ENCODE data around the gene PAFAH1B2. TPM values are rescaled to one million over a fixed set of nuclear protein-coding genes. Genes with fewer than 3 reads are reported as not detected.

PAFAH1B2 gene
- total RNA-seq, 6 donors from 2014 or later, result 63.9 to 101 (median 81.3) TPM

GRCh38 chr11:117177534-117178209 is 33.6 kb downstream of the PAFAH1B2 start:
- H3K27ac ChIP-seq, result peak overlapping the region; percentile 85 to 99 (median 96)
- WGBS, 2 donors, result 73 to 77% methylated on average over 10 of the region's 10 CpGs
- DNase-seq, result peak in 1 of 2 donors; percentile 18

GRCh38 chr11:117178210-117179034 is 34.3 kb downstream of the PAFAH1B2 start, which contains the start of gene SIDT2:
Gene SIDT2 (plus strand): TSS chr11:117178743. CDS start chr11:117179264, 521 bp downstream.
- DNase-seq, result peak; percentile 96 to 97
- H3K27ac ChIP-seq, result peak within 1 kb of the TSS; percentile 85 to 99 (median 96)
- 0 to 3% methylated on average over 28 to 51 of the region's 51 CpGs for WGBS, 2 donors
- peaks cover 20 to 33% (median 30%) of the 10 kb centered on the region in 4 donors for H3K4me1 ChIP-seq
- H3K36me3 ChIP-seq, result peaks cover 0 to 16% (median 12%) of the 10 kb centered on the region in 4 donors
- no peaks in the 10 kb centered on the region for H3K27me3 ChIP-seq
- peak; percentile 96 to 97 for ATAC-seq (ENCODE audit: low FRiP score in 2 of 2)
- TF ChIP-seq EP300 (IDR thresholded peaks at IDR 0.05) (peak in 1 of 4 donors; percentile 80), POLR2AphosphoS5 (IDR thresholded peaks at IDR 0.05) (peak; percentile 87 to 98), POLR2A (IDR thresholded peaks at IDR 0.05) (peak in 2 of 4 donors; percentile 89 to 95), CTCF (IDR thresholded peaks at IDR 0.05) (peak in 1 of 6 experiments; percentile 56)
- peak within 1 kb of the TSS; percentile 80 to 98 (median 90) for H3K4me3 ChIP-seq
- H3K9me3 ChIP-seq, result no peaks in the 10 kb centered on the region

More at GRCh38 chr11:117177534-117178209, 33.6 kb downstream of the PAFAH1B2 start:
- no peaks in the 10 kb centered on the region for H3K9me3 ChIP-seq
- no peaks in the 10 kb centered on the region for H3K27me3 ChIP-seq
- peak overlapping the region in 3 of 4 donors; percentile 80 to 97 (median 82) for H3K4me3 ChIP-seq
- peaks cover 26 to 41% (median 36%) of the 10 kb centered on the region in 4 donors for H3K4me1 ChIP-seq
- ATAC-seq (ENCODE audit: low FRiP score in 2 of 2), result no peak
- TF ChIP-seq EP300 (IDR thresholded peaks at IDR 0.05) (no peak), CTCF (IDR thresholded peaks at IDR 0.05) (no peak), POLR2AphosphoS5 (IDR thresholded peaks at IDR 0.05) (no peak), POLR2A (IDR thresholded peaks at IDR 0.05) (no peak)
- peaks cover 0 to 9% (median 7%) of the 10 kb centered on the region in 4 donors for H3K36me3 ChIP-seq

- Histone ChIP-seq H3K4me1 (peaks cover 19 to 32% (median 29%) of the 10 kb centered on the region in 4 donors), H3K27me3 (no peaks in the 10 kb centered on the region), H3K4me3 (peak overlapping the region; percentile 80 to 98 (median 90)), H3K36me3 (peaks cover 0 to 23% (median 15%) of the 10 kb centered on the region in 4 donors), H3K9me3 (no peaks in the 10 kb centered on the region), H3K27ac (peak overlapping the region; percentile 85 to 99 (median 96))
- ATAC-seq (ENCODE audit: low FRiP score in 2 of 2), result peak; percentile 56 to 65
- WGBS, 2 donors, result 3 to 4% methylated on average over 11 to 17 of the region's 39 CpGs
- peak; percentile 39 to 92 for DNase-seq
- TF ChIP-seq POLR2A (IDR thresholded peaks at IDR 0.05) (peak in 1 of 4 donors; percentile 20), EP300 (IDR thresholded peaks at IDR 0.05) (no peak)
These were observed 35.2 kb downstream of the PAFAH1B2 start for GRCh38 chr11:117179048-117179999.

- DNase-seq (peak in 1 of 2 donors; percentile 18), ATAC-seq (ENCODE audit: low FRiP score in 2 of 2) (no peak)
- no peak for TF ChIP-seq EP300 (IDR thresholded peaks at IDR 0.05)
- peak in 1 of 4 donors; percentile 14 for TF ChIP-seq POLR2A (IDR thresholded peaks at IDR 0.05)
- H3K36me3 ChIP-seq, result peaks cover 0 to 24% (median 15%) of the 10 kb centered on the region in 4 donors
- no peaks in the 10 kb centered on the region for H3K9me3 ChIP-seq
- H3K27ac ChIP-seq, result peak overlapping the region; percentile 85 to 99 (median 96)
- WGBS, 2 donors, result 45 to 50% methylated on average over 4 of the region's 4 CpGs
- peaks cover 19 to 34% (median 33%) of the 10 kb centered on the region in 4 donors for H3K4me1 ChIP-seq
- H3K27me3 ChIP-seq, result no peaks in the 10 kb centered on the region
- H3K4me3 ChIP-seq, result peak overlapping the region in 3 of 4 donors; percentile 80 to 97 (median 82)
These were observed 35.9 kb downstream of the PAFAH1B2 start for GRCh38 chr11:117180020-117180419.
